Heart right ventricle (tissue), 16 donors: Measurements from ENCODE around the gene NPEPPS. TPM values are rescaled to one million over a fixed set of nuclear protein-coding genes. Genes with fewer than 3 reads are reported as not detected.
"Not testable (repeated sequence)": the region's sequence is repeated elsewhere in the genome, so short reads cannot be mapped to it uniquely, and the experiment has no call there.

Source experiments
- ATAC-seq, 8 donors: fragments of 200-7000 bp; cut with Tn5 transposase; one replicate each; pipeline ENCODE4 v1.9.1; 2020; ENCODE audit warnings: mild to moderate bottlenecking in 8 of 8, moderate library complexity in 8 of 8, moderate number of reproducible peaks in 1 of 8
- DNase-seq, 2 donors: peaks; one replicate each; pipeline ENCODE4 v3.0.0-alpha.2; 2020
- H3K27ac ChIP-seq, 10 donors: fragments of 200-600 bp; sonication (generic) in 2 of 10; one replicate each; pipeline versions ENCODE4 v1.5.0 to v1.8.0; 2020 to 2022; ENCODE audit warnings: mild to moderate bottlenecking in 3 of 10
- H3K27me3 ChIP-seq, 7 donors: fragments of 200-600 bp; one replicate each; pipeline ENCODE4 v1.8.0; 2021 to 2022; ENCODE audit warnings: mild to moderate bottlenecking in 2 of 7
- H3K36me3 ChIP-seq, 9 donors: fragments of 200-600 bp; sonication (generic) in 1 of 9; one replicate each; pipeline versions ENCODE4 v1.5.0 to v1.8.0; 2020 to 2022; ENCODE audit warnings: mild to moderate bottlenecking in 2 of 9
- H3K4me1 ChIP-seq, 9 donors: fragments of 200-600 bp; sonication (generic) in 1 of 9; one replicate each; pipeline versions ENCODE4 v1.5.0 to v1.8.0; 2020 to 2022; ENCODE audit warnings: mild to moderate bottlenecking in 4 of 9
- H3K4me3 ChIP-seq, 10 donors: fragments of 200-600 bp; sonication (generic) in 2 of 10; one replicate each; pipeline versions ENCODE4 v1.5.0 to v1.8.0; 2020 to 2022; ENCODE audit warnings: mild to moderate bottlenecking in 7 of 10, moderate library complexity in 2 of 10
- H3K9me3 ChIP-seq, 11 donors: fragments of 200-600 bp in 10 of 11; sonication (generic) in 2 of 11; one replicate each; pipeline versions ENCODE4 v1.5.0 to v1.8.0; 2013 to 2022; ENCODE audit warnings: mild to moderate bottlenecking in 2 of 11, control low read depth in 1 of 11, moderate library complexity in 1 of 11
- WGBS, 2 donors: extraction: QIAGEN DNeasy Blood & Tissue Kit; methylation state at CpG; one replicate each; pipeline ENCODE4 v1.1.7; 2013; ENCODE audit warnings: inconsistent platforms in 1 of 2; 5-methylcytosine and 5-hydroxymethylcytosine counted together
- intact Hi-C, 10 donors: fragments of 100-400 bp; cut with DNase I; formaldehyde crosslinking; loops; one replicate each; pipeline versions ENCODE4 v1.11.1 to v1.14.2; 2022
- polyA plus RNA-seq, 2 donors: library from polyadenylated mRNA; stranded (reverse); fragments of 200-250 nt; gene quantifications; one replicate each; pipeline ENCODE4 v1.2.3, GENCODE V29; 2013
- total RNA-seq, 10 donors: library from RNA; stranded (reverse); fragmentation: NEBNext Ultra II Directional in 3 of 10; extraction: Animal tissue kit (Norgen Biotek cat#: 25700) in 3 of 10; gene quantifications; one replicate each; pipeline versions ENCODE4 v1.2.1 to v1.2.4, GENCODE V29; 2021 to 2023
- donor health status: Arrhythmogenic right ventricular cardiomyopathy.
- donor health status: ischemic (EF 13 %, LVEDD 7.1; RV severe dilation, severe dysfunction).
- donor health status: healthy with polysubstance abuse.
- donor health status: DM: no; HTN: yes; CAD: no.
- donor health status: DM: no; HTN: no; CAD: no.
- donor health status: ischemic (EF 25% LVEDD 6.9; RV normal size, moderate dysfunction).
- donor health status: ischemic (EF 25% LVEDD 5.7; RV mildly dilated, moderate dysfunction).
- donor health status: healthy.
- donor health status: DM: yes; HTN: yes; CAD: no.
- donor health status: Ischemic cardiomyopathy.
- donor health status: ischemic (EF 35%, LVEDD 5.7; RV mildly dilated, moderate dysfunction).
- donor health status: nonischemic (EF 11% LVEDD 7.7; RV severe dilation, severe dysfunction).
- donor health status: DM: yes; HTN: yes; CAD: no.
- donor health status: PGD.
- donor health status: ischemic (EF 29% LVEDD 5.4; RV normal size, mild dysfunction).
- donor health status: nonischemic (EF 23%, LVEDD 6.1; RV moderate dilation, normal function).

NPEPPS gene
- total and polyA plus RNA-seq, 12 donors, result 21.8 to 104 (median 85.0) TPM

- Histone ChIP-seq H3K36me3 (peaks cover 0 to 18% (median 0%) of the 10 kb centered on the region in 9 donors), H3K4me1 (peaks cover 0 to 26% (median 10%) of the 10 kb centered on the region in 9 donors)
- DNase-seq, H3K4me3 ChIP-seq, H3K9me3 ChIP-seq, H3K27me3 ChIP-seq, intact Hi-C loops, H3K27ac ChIP-seq, ATAC-seq: not testable (repeated sequence)
Measured at GRCh38 chr17:47560517-47561043, 29.7 kb downstream of the NPEPPS start.

GRCh38 chr17:47561698-47562405, 30.9 kb downstream of the NPEPPS start:
- 53 to 54% methylated on average over 5 of the region's 5 CpGs for WGBS, 2 donors
- peaks cover 0 to 18% (median 0%) of the 10 kb centered on the region in 9 donors for H3K36me3 ChIP-seq
- H3K27ac ChIP-seq, H3K4me3 ChIP-seq, DNase-seq, H3K27me3 ChIP-seq, intact Hi-C loops, H3K9me3 ChIP-seq: not testable (repeated sequence)
- peak in 2 of 8 donors; percentile 33 to 37 for ATAC-seq
- peaks cover 0 to 26% (median 10%) of the 10 kb centered on the region in 9 donors for H3K4me1 ChIP-seq

- DNase-seq, result not testable (repeated sequence)
Measured at GRCh38 chr17:47562406-47562705, 31.4 kb downstream of the NPEPPS start.

GRCh38 chr17:47567261-47567660, 36.4 kb downstream of the NPEPPS start:
- H3K27ac ChIP-seq, H3K27me3 ChIP-seq, DNase-seq, H3K4me3 ChIP-seq, ATAC-seq, H3K4me1 ChIP-seq, H3K9me3 ChIP-seq, intact Hi-C loops: not testable (repeated sequence)
- peaks cover 0 to 39% (median 5%) of the 10 kb centered on the region in 9 donors for H3K36me3 ChIP-seq
- 28 to 48% methylated on average over 2 of the region's 3 CpGs for WGBS, 2 donors

More at GRCh38 chr17:47562406-47562705, 31.4 kb downstream of the NPEPPS start:
- Histone ChIP-seq H3K4me1 (peaks cover 0 to 26% (median 10%) of the 10 kb centered on the region in 9 donors), H3K36me3 (peaks cover 0 to 18% (median 0%) of the 10 kb centered on the region in 9 donors)
- H3K27ac ChIP-seq, H3K9me3 ChIP-seq, H3K4me3 ChIP-seq, H3K27me3 ChIP-seq, intact Hi-C loops, ATAC-seq: not testable (repeated sequence)

- peaks cover 0 to 32% (median 5%) of the 10 kb centered on the region in 9 donors for H3K36me3 ChIP-seq
- H3K9me3 ChIP-seq, H3K4me3 ChIP-seq, DNase-seq, ATAC-seq, intact Hi-C loops, H3K27me3 ChIP-seq, H3K4me1 ChIP-seq: not testable (repeated sequence)
- peak overlapping the region in 1 of 10 donors; percentile 60 for H3K27ac ChIP-seq
- WGBS, 2 donors, result 91 to 94% methylated on average over 3 of the region's 3 CpGs
Measured at GRCh38 chr17:47572561-47572960, 41.7 kb downstream of the NPEPPS start.

- H3K27me3 ChIP-seq, H3K4me3 ChIP-seq, H3K27ac ChIP-seq, intact Hi-C loops, H3K9me3 ChIP-seq, DNase-seq, ATAC-seq, H3K4me1 ChIP-seq: not testable (repeated sequence)
- peaks cover 0 to 40% (median 0%) of the 10 kb centered on the region in 9 donors for H3K36me3 ChIP-seq
- WGBS, 2 donors, result no CpG with 5 or more reads among the region's 1 CpG
Measured at GRCh38 chr17:47582416-47582815, 51.5 kb downstream of the NPEPPS start.

- Histone ChIP-seq H3K36me3 (peaks cover 0 to 67% (median 3%) of the 10 kb centered on the region in 9 donors), H3K27ac (peak overlapping the region in 1 of 10 donors; percentile 3)
- intact Hi-C loops, H3K27me3 ChIP-seq, H3K4me3 ChIP-seq, DNase-seq, H3K9me3 ChIP-seq, H3K4me1 ChIP-seq: not testable (repeated sequence)
- ATAC-seq, result peak in 1 of 8 donors; percentile 49
- WGBS, 2 donors, result 48 to 71% methylated on average over 5 of the region's 5 CpGs
Measured at GRCh38 chr17:47586378-47587055, 55.6 kb downstream of the NPEPPS start.

- intact Hi-C loops, H3K27me3 ChIP-seq, H3K27ac ChIP-seq, H3K4me1 ChIP-seq, H3K9me3 ChIP-seq, DNase-seq, H3K4me3 ChIP-seq, ATAC-seq: not testable (repeated sequence)
- peaks cover 0 to 96% (median 18%) of the 10 kb centered on the region in 9 donors for H3K36me3 ChIP-seq
Measured at GRCh38 chr17:47593522-47593921, 62.6 kb downstream of the NPEPPS start.
